Activated naive CD8-positive, alpha-beta T cell treated with anti-CD3 and anti-CD28 coated beads, Interleukin-2, amount 10 ng/mL, durations not matched to agents 7 days and 5 days (primary cell): ENCODE data around the gene TMA16. TPM values are rescaled to one million over a fixed set of nuclear protein-coding genes. Genes with fewer than 3 reads are reported as not detected.

Experiments used
- ATAC-seq: fragments of 150-1000 bp; cut with Tn5 transposase; one replicate; pipeline ENCODE4 v1.10.0; 2021; ENCODE audit warnings: low read depth, moderate library complexity
- POLR2A ChIA-PET: fragments of 350-600 bp; sonication (Branson Sonifier 250); formaldehyde crosslinking; loops from one replicate; lab custom pipeline; 2021; ENCODE audit warnings: antibody characterized with exemption; lab: Charles Lee
- DNase-seq: peaks from one replicate; pipeline ENCODE4 v3.0.0; 2021
- H3K27ac Mint-ChIP-seq: one replicate; pipeline ENCODE4 v1.8.0; 2022; ENCODE audit warnings: mild to moderate bottlenecking, mixed read lengths
- H3K27me3 Mint-ChIP-seq: one replicate; pipeline ENCODE4 v1.8.0; 2022; ENCODE audit warnings: mild to moderate bottlenecking, moderate library complexity, mixed read lengths
- H3K36me3 Mint-ChIP-seq: one replicate; pipeline ENCODE4 v1.8.0; 2021; ENCODE audit warnings: mild to moderate bottlenecking, mixed read lengths
- H3K4me1 Mint-ChIP-seq: one replicate; pipeline ENCODE4 v1.8.0; 2021; ENCODE audit warnings: mixed read lengths
- H3K4me3 Mint-ChIP-seq: one replicate; pipeline ENCODE4 v1.8.0; 2022; ENCODE audit warnings: mild to moderate bottlenecking, moderate library complexity, mixed read lengths
- H3K9me3 Mint-ChIP-seq: one replicate; pipeline ENCODE4 v1.8.0; 2021; ENCODE audit warnings: mixed read lengths
- total RNA-seq, 2 experiments: library from RNA; stranded (reverse); gene quantifications; one replicate each; pipeline ENCODE4 v1.2.3, GENCODE V29; 2021

The TMA16 gene
- total RNA-seq, 2 experiments from 2014 or later, result 27.3 to 29.5 TPM

DNA sequence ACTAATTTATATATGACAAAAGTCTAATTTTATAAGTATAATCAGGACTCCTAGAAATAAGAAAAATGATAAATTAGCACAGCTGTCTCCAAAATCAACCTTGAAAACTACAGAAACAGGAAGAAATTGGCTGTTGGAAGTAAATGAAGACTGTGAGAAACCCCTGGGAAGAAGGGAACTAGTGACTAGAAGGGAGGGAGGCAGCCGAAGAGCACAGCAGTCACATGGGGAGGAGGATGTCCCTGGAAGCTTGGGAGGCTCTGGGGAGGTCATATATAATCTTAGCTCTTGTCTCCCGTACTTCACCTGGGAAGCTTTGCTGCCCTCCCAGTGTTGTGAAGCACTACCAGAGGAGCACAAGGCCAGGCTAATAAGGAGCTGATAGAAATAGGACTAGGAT, 8.9 kb upstream of the TMA16 start:
- ATAC-seq, result no peak
- no peak overlapping the region for H3K27ac Mint-ChIP-seq
- H3K4me1 Mint-ChIP-seq, result peaks cover 1% of the 10 kb centered on the region
- no peak for DNase-seq
- no peak overlapping the region for H3K4me3 Mint-ChIP-seq
- no peaks in the 10 kb centered on the region for H3K36me3 Mint-ChIP-seq
- H3K27me3 Mint-ChIP-seq, result peaks cover 25% of the 10 kb centered on the region
- POLR2A ChIA-PET, result interaction anchor here (1.2 kb wide), 1 partner anchor 9 kb away, joined by 5 read pairs; the partner anchor contains the start of gene TMA16
- H3K9me3 Mint-ChIP-seq, result no peaks in the 10 kb centered on the region

DNA sequence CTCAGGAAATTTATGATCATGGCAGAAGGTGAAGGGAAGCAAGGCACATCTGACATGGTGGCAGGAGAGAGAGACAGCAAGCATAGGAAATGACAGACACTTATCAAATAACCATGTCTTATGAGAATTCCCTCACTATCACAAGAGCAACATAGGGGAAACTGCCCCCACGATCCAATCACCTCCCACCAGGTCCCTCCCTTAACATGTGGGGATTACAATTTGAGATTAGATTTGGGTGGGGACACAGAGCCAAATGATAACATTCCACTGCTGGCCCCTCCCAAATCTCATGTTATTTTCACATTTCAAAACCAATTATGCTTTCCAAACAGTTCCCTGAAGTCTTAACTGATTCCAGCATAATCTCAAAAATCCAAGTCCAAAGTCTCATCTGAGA, 8.2 kb upstream of the TMA16 start:
- H3K27ac Mint-ChIP-seq, result no peak overlapping the region
- H3K4me1 Mint-ChIP-seq, result peaks cover 1% of the 10 kb centered on the region
- no peaks in the 10 kb centered on the region for H3K9me3 Mint-ChIP-seq
- no peaks in the 10 kb centered on the region for H3K36me3 Mint-ChIP-seq
- DNase-seq (no peak), ATAC-seq (no peak)
- POLR2A ChIA-PET, result interaction anchor here (1.2 kb wide), 1 partner anchor 8 kb away, joined by 5 read pairs; the partner anchor contains the start of gene TMA16
- no peak overlapping the region for H3K4me3 Mint-ChIP-seq
- H3K27me3 Mint-ChIP-seq, result peaks cover 28% of the 10 kb centered on the region

DNA sequence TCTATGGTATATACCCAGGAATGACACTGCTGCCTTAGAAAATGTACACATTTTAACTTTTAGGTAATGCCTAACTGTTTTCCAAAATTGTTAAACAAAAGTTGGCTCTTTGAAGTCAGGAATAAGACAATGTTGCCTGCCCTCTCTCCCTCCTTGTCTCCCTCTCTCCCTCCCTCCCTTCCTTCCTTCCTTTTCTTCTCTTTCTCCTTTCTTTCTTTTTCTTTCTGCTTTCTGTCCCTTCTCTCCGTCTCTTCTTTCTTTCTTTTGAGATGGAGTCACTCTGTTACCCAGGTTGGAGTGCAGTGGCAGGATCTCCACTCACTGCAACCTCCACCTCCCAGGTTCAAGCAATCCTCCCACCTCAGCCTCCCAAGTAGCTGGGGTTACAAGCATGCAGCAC, 4.6 kb upstream of the TMA16 start:
- no peaks in the 10 kb centered on the region for H3K36me3 Mint-ChIP-seq
- H3K4me3 Mint-ChIP-seq, result no peak overlapping the region
- DNase-seq, result no peak
- ATAC-seq, result no peak
- H3K9me3 Mint-ChIP-seq, result no peaks in the 10 kb centered on the region
- H3K27me3 Mint-ChIP-seq, result peaks cover 28% of the 10 kb centered on the region
- peaks cover 5% of the 10 kb centered on the region for H3K4me1 Mint-ChIP-seq
- POLR2A ChIA-PET, result no interaction called here
- no peak overlapping the region for H3K27ac Mint-ChIP-seq

DNA sequence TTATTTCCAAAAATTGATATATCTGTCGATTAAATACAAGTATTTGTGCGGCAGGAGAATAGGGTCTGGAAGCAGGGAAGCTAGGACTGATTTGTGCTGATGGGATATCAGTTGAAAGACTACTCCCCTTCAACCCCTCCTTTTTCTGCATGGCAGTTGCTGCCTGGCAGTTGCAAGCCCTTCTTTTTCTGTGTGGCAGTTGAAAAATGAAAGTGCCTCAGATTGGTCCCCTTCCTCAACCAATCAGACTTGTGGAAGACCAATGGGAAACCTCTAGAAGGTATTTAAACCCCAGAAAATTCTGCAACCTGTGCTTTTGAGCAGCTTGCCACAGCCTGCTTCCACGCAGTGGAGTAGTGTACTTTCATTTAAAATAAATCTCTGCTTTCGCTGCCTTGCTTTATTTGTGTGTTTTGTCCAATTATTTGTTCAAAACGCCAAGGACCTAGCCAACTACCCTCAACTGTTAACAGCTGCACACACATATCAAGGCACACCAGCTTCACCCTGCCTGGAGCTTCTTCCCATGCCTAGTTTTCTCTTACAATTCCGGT, 1.5 kb upstream of the TMA16 start:
- no peaks in the 10 kb centered on the region for H3K9me3 Mint-ChIP-seq
- POLR2A ChIA-PET, result interaction anchor here (1.7 to 2.2 kb wide), 2 partner anchors 50 to 57 kb away, joined by 8 to 11 read pairs; no protein-coding TSS in a partner anchor
- peaks cover 19% of the 10 kb centered on the region for H3K27me3 Mint-ChIP-seq
- H3K4me1 Mint-ChIP-seq, result peaks cover 19% of the 10 kb centered on the region
- peaks cover 8% of the 10 kb centered on the region for H3K36me3 Mint-ChIP-seq
- DNase-seq (no peak), ATAC-seq (no peak)
- peak overlapping the region; percentile 96 for H3K4me3 Mint-ChIP-seq
- peak overlapping the region; percentile 94 for H3K27ac Mint-ChIP-seq

DNA sequence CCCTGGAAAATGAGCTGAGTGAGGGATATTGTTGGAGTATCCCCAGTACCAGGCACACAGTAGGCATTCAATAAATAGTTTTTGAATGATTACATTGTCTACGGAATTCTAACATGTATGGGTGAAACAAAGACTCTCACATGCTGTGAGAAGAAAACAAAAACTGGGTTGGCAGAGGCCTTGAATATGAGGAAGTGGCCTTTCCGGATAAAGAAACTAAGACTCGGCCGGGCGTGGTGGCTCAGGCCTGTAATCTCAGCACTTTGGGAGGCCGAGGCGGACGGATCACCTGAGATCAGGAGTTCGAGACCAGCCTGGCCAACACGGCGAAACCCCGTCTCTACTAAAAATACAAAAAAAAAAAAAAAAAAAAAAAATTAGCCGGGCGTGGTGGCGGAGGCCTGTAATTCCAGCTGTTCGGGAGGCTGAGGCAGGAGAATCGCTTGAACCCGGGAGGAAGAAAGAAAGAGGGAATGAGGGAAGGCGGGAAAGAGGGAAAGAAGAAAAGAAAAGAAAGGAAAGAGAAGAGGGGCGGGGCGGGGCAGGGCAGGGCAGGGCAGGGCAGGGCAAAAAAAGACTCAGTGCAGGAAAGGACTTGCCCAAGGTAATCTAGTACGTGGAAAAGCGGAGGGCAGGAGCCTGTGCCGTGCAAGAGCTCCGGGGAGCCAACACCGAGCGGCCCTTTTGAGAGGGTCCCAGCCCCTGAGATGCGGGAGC, 689 bp upstream of the TMA16 start:
- Mint-ChIP-seq H3K4me1 (peaks cover 19% of the 10 kb centered on the region), H3K4me3 (peak overlapping the region; percentile 96), H3K9me3 (no peaks in the 10 kb centered on the region), H3K27me3 (peaks cover 13% of the 10 kb centered on the region), H3K36me3 (peaks cover 8% of the 10 kb centered on the region), H3K27ac (peak overlapping the region; percentile 94)
- POLR2A ChIA-PET, result interaction anchor here (0.7 to 2.2 kb wide), 10 partner anchors 8 to 384 kb away, joined by 3 to 11 read pairs (median 5); partner anchors contain the start of gene NAF1
- no peak for ATAC-seq
- peak; percentile 34 for DNase-seq

DNA sequence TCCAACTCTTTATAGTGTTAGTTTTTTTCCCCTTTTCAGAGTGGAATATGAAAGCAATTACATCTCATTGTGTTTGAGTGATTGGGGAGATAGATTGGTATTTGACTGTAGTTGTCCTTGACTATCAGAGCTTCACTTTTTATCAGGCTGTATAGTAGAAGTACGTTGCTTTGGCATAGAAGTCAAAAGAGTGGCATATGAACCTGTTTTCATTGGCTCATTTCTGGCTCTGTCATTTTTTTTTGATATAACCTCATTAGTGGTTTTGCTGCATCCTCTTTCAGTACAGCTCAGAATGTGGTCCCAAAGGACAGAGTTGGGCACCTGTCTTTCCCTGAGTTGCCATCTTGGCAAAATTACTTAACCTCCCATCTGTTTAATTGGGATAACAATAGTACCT, 1.4 kb downstream of the TMA16 start:
- DNase-seq (no peak), ATAC-seq (no peak)
- peaks cover 13% of the 10 kb centered on the region for H3K36me3 Mint-ChIP-seq
- H3K27me3 Mint-ChIP-seq, result no peaks in the 10 kb centered on the region
- H3K9me3 Mint-ChIP-seq, result no peaks in the 10 kb centered on the region
- POLR2A ChIA-PET, result interaction anchor here (0.6 kb wide), 1 partner anchor 54 kb away, joined by 4 read pairs; no protein-coding TSS in a partner anchor
- H3K4me1 Mint-ChIP-seq, result peaks cover 23% of the 10 kb centered on the region
- peak overlapping the region; percentile 88 for H3K27ac Mint-ChIP-seq
- H3K4me3 Mint-ChIP-seq, result peak overlapping the region; percentile 90

DNA sequence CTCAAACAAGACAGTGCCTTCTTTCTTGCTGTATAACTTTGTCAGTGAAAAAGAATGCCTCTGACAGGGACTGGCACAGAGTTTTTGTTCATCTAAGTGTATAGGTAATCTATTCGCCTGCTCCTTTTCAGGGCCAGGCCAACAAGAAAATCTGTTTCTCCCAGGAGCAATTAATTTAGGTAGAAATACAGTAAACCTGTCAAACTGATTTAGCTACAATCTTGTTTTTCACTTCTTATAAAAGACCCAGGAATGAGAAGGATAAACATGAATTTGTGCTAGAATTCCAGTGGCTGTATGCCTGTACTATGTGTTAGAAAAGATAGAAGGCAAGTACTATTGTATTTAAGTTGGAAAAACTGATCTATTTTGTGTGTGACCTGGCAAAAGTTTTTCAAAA, 6.1 kb downstream of the TMA16 start:
- Mint-ChIP-seq H3K27me3 (no peaks in the 10 kb centered on the region), H3K4me3 (no peak overlapping the region), H3K9me3 (peaks cover 1% of the 10 kb centered on the region), H3K4me1 (peaks cover 18% of the 10 kb centered on the region), H3K27ac (no peak overlapping the region), H3K36me3 (peaks cover 25% of the 10 kb centered on the region)
- POLR2A ChIA-PET, result no interaction called here
- ATAC-seq (no peak), DNase-seq (no peak)

DNA sequence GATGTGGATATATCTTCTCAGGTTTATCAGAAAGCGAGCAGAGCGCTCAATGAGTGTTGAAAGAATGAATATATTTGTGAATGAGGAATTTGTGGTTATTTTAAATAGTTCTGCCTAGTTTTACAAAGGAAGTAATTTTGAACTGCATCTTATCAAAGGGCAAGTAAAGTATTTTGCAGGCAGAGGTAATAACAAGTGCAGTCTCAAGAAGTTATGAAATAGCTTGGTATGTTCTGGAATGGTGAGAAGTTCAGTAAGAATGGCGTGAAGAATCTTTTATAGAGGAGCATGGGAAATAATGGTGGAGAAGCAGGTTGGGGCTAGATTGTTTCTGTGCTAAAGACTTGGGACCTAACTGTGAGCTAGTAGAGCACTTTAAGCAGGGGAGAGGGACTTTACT, 10.9 kb downstream of the TMA16 start:
- peaks cover 1% of the 10 kb centered on the region for H3K9me3 Mint-ChIP-seq
- peaks cover 24% of the 10 kb centered on the region for H3K36me3 Mint-ChIP-seq
- POLR2A ChIA-PET, result interaction anchor here (0.8 kb wide), 1 partner anchor 11 kb away, joined by 3 read pairs; the partner anchor contains the start of gene TMA16
- no peaks in the 10 kb centered on the region for H3K27me3 Mint-ChIP-seq
- no peak overlapping the region for H3K27ac Mint-ChIP-seq
- ATAC-seq, result no peak
- peaks cover 8% of the 10 kb centered on the region for H3K4me1 Mint-ChIP-seq
- H3K4me3 Mint-ChIP-seq, result no peak overlapping the region
- DNase-seq, result no peak

DNA sequence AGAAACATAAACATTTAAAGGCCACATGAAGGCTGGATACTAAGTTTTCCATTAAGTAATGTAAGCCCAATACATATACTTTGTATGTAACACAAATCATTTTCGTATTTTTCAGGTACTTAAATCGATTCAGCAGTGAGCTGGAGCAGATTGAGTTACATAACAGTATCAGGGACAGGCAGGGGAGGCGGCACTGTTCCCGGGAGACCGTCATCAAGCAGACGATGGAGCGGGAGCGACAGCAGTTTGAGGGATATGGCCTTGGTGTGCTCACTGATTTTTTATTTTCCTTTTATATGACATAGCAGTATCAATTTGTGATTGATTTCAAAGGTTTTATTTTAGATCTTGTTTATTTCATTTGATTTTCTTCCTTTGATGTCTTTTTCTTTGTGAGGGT, 20.7 kb downstream of the TMA16 start:
- Mint-ChIP-seq H3K4me3 (no peak overlapping the region), H3K36me3 (peaks cover 34% of the 10 kb centered on the region)
- no peak for ATAC-seq

DNA sequence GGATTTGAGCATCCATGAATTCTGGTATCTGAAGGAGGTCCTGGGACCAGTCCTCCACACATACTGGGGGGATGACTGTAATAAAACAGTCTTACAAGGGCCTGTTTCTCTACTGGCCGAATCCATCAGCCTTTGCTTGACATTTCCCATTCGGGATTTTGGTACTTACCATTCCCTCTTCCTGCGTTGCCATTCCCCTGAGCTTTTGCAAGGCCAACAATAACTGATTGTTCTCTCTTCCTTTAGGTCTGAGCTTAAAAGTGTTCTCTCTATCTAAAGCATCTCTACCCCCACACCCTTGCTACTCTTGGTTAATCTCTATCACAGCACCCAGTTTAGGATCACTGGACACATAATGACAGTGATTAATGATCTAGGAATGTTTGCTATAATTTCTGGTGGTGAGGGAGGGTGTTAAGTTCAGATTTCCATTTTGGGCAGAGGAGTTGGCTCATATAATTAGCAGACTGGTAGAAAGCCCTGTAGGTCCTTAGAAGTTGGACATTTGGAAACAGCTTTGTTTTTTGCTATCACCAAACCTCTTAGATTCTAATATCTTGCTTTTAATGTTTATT, 29.4 kb downstream of the TMA16 start:
- H3K36me3 Mint-ChIP-seq, result peaks cover 20% of the 10 kb centered on the region
- POLR2A ChIA-PET, result no interaction called here
- ATAC-seq, result no peak
- H3K27ac Mint-ChIP-seq, result no peak overlapping the region
- no peaks in the 10 kb centered on the region for H3K9me3 Mint-ChIP-seq
- no peak overlapping the region for H3K4me3 Mint-ChIP-seq
- DNase-seq, result no peak
- H3K27me3 Mint-ChIP-seq, result no peaks in the 10 kb centered on the region
- H3K4me1 Mint-ChIP-seq, result peaks cover 3% of the 10 kb centered on the region

More for the DNA sequence above, 20.7 kb downstream of the TMA16 start:
- H3K27ac Mint-ChIP-seq, result no peak overlapping the region
- H3K9me3 Mint-ChIP-seq, result no peaks in the 10 kb centered on the region
- peaks cover 2% of the 10 kb centered on the region for H3K4me1 Mint-ChIP-seq
- H3K27me3 Mint-ChIP-seq, result no peaks in the 10 kb centered on the region
- DNase-seq, result no peak
- POLR2A ChIA-PET, result no interaction called here

DNA sequence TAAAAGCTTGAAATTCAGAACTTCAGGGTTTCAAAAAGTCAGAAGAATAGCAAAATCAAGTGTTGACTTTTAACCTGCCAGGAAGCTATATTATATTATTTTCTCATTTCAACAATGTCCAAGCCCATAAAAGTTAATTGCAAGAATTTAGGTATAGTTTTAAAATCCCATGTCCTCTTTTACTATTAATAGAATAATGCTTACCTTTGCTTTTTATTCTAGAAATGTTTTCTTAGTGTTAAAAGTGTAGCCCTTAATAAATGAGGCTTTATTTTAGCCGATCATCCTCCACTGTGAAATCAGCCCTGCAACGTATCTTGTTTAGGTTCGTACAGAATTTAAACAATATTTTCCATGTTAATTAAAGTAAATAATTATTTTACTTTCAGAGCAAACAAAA, 31.5 kb downstream of the TMA16 start:
- peaks cover 7% of the 10 kb centered on the region for H3K36me3 Mint-ChIP-seq
- no peak overlapping the region for H3K4me3 Mint-ChIP-seq
- ATAC-seq, result no peak
- POLR2A ChIA-PET, result interaction anchor here (1.0 kb wide), 1 partner anchor 32 kb away, joined by 3 read pairs; the partner anchor contains the start of gene TMA16
- no peaks in the 10 kb centered on the region for H3K9me3 Mint-ChIP-seq
- DNase-seq, result no peak
- no peak overlapping the region for H3K27ac Mint-ChIP-seq
- H3K4me1 Mint-ChIP-seq, result peaks cover 3% of the 10 kb centered on the region
- H3K27me3 Mint-ChIP-seq, result no peaks in the 10 kb centered on the region

DNA sequence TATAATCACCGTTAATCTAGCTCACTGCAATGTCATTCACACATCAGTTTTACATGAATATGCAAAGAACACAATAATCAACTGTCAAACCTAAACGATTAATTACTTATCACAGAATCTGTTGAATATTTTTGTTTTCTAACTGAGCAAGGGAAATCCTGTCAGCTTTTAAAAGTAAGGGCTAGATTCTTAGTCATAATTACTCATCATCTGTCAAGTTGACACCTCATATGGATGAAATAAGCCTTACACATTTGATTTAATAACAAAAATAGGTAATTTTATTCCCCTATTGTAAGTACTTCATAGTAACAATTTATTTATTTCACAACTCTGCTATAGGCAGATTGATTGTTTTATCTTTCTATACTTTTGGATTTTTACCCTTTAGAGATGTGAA, 32.7 kb downstream of the TMA16 start:
- Mint-ChIP-seq H3K4me3 (no peak overlapping the region), H3K4me1 (peaks cover 3% of the 10 kb centered on the region), H3K9me3 (no peaks in the 10 kb centered on the region), H3K27me3 (no peaks in the 10 kb centered on the region), H3K27ac (no peak overlapping the region), H3K36me3 (peaks cover 10% of the 10 kb centered on the region)
- ATAC-seq (no peak), DNase-seq (no peak)
- POLR2A ChIA-PET, result interaction anchor here (0.7 kb wide), 1 partner anchor 33 kb away, joined by 6 read pairs; no protein-coding TSS in a partner anchor

DNA sequence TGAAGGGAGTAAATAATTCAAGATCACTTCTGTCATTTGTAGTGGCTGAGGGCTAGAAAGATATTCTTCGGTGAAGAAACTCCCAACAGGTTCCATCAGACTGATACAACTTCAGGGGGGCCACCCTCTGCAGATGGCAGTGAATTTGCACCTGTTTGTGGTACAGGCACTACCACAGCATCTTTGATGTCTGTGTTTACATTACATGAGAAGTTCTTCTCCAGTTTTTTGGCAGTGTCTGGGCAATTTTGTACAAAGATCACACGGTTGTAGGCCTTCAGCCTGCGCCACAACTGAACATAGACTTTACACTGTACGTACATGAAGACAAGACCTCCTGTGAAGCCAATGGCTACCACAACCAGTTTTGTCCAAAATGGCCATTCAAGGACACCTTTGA, 34.2 kb downstream of the TMA16 start:
- POLR2A ChIA-PET, result no interaction called here
- no peaks in the 10 kb centered on the region for H3K27me3 Mint-ChIP-seq
- H3K36me3 Mint-ChIP-seq, result peaks cover 7% of the 10 kb centered on the region
- no peak overlapping the region for H3K4me3 Mint-ChIP-seq
- H3K9me3 Mint-ChIP-seq, result no peaks in the 10 kb centered on the region
- no peak overlapping the region for H3K27ac Mint-ChIP-seq
- DNase-seq, result no peak
- no peak for ATAC-seq
- peaks cover 3% of the 10 kb centered on the region for H3K4me1 Mint-ChIP-seq
